Measurements from ENCODE around the gene CTDNEP1.

The CTDNEP1 gene

DNA sequence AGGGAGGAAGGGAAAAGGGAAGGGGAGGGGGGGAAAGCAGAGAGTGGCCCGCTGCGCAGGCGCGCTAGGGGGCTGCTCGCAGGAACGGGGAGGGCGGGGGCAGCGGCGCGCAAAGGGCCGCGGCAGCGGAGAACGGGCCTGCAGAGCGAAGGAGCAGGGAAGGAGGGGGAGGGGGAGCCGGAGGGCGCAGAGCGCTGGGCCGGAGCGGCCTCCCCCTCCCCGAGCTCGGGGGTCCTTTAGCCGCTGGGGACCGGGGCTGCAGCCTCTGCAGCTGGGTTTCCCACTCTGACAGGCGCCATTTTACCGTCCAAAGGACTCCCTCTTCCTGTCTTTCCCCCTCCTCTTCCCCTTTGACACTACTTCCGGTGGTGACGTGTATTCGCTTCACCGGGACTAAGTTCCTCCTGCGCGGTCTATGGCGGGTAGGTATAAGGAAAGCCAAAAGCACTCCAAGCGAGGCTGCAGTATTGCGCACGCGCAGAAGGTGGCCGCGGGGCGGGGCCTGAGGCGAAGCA lies at the start of gene CTDNEP1:
TSS of gene CTDNEP1 (minus strand) at position 74 of the 515 bp plus-strand sequence. CDS start 438 bp downstream, outside the sequence.
- DNase-seq (ENCODE audit: low spot score), result peak; percentile 99

DNA sequence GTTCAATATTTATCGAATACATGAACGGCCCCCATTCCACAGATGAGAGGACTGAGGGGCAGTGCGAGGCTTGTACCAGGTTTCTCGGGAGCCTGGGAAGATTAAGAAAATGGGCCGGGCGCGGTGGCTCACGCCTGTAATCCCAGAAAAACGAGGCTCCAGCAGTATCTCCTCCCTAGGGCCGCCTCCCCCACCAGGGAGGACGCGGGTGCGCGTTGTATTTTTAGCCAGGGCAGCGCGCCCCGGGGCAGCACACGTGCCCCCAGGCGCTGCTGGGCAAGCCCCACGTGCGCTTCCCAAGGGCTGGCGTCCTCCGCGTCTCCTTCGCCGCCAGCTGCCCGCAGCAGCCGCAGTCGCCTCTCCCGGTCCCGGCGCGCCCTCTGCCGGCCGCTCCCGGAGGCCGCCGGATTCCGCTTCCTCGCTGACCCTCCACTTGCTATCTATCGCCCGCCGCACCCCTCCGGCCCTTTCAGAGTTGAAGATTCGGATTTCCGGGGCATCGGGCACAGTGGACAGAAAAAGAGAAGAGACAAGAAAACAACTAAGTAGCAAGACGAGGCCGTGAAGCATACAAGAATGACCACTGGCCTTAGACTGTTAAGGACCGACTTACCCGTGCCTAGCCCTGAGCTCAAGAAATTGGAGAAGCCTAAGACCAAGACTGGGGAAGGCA lies 44.8 kb upstream of the CTDNEP1 start:
- peak; percentile 69 for DNase-seq (ENCODE audit: low spot score)

DNA sequence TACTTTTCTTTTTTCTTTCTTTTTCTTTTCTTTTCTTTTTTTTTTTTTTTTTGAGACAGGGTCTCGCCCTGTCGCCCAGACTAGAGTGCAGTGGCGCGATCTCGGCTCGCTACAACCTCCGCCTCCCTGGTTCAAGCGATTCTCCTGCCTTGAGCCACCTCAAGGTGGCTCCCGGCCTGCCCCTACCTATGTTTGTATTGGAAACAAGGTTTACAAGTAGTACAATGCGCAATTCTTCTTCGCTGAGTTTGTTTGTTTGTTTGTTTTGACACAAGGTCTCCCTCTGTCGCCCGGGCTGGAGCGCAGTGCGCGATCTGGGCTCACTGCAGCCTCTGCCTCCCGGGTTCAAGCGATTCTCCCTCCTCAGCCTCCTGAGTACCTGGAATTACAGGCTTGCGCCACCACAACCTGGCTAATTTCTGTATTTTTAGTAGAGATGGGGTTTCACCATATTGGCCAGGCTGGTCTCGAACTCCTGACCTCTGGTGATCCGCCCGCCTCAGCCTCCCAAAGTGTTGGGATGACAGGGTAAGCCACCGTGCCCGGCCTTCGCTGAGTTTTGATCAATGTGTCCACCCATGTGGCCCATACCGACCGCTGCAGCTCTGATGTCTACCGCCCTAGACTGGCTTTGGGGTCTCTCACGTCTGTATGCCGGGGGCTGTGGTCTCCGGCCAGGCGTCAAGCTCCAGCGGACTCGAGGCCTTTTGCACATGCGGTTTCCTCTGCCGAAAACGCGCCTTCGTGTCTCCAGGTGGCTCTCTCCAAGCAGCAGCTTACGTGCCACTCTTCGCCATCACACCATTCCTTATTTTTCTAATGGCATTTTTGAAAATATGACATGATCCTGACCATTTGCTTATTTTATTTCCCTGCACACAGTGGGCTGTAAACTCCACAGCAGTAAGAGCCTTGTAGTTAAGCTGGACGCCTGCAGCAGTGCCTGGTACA lies 44.0 kb upstream of the CTDNEP1 start:
- DNase-seq (ENCODE audit: low spot score), result no peak

DNA sequence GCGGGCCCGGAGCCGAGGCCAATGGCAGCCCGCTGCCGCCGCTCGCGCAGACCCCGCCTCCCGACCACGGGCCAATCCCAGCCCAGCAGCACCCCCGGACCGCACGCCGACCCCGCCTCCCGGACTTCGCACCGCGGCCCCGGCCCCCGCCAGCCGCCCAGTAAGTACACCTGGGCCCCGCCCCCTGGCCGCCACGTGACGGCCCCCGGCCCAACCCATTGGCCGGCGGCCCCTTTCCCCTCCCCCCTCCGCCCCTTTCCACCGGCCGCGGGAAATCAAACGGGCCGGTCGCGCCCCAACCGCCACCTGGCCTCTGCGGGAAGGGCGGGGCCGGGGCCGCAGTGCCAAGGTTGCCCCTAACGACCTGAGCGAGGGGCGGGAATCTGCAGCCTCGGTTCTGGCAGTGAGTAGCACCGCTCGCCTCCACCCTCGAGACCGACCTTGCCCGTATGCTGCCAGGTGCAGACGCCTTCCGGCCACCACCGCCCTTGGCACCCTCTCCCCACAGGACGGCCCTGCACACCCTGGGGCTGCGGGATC lies 43.1 kb upstream of the CTDNEP1 start, which contains the start of gene YBX2:
TSS of gene YBX2 (minus strand) at position 26 of the 540 bp plus-strand sequence. CDS start 139 bp downstream, outside the sequence.
- no peak for DNase-seq (ENCODE audit: low spot score)

DNA sequence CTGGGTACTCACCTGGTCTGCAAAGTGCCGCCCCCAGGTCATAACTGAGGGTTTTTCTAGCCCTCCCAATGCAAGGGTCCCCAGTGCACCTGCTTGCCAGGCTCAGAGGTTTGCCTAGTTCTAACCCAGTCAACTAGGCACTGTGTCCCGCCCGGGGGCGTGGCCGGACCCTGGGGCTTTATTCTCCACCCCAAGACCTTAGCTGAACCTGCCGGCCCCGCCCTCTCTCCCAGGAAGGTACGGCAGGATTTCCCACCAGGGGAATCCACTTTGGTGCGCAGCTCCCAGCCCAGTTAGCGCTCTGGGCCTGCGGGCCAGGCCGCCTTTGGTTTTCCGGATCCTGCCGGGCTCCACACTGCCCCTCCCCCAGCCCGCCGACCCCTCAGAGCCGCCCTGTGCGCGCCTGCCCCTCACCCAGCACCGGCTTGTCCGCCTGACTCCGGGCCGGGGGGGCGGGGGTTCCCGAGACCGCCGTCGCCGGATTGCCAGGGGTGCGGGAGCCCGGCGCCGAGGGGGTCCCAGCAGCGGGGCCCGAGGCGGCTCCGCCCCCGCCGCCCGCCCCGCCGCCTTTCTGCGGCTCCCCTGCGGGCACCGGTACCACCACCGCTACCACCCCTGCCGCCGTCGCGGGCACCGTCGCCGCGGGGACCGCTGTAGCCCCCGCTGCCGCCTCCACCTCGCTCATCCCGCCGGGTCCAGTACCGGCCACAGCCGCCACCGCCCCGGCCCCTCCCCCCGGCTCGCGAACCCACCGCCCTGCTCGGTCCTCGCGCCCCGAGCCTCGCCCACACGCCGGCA lies 42.5 kb upstream of the CTDNEP1 start:
- no peak for DNase-seq (ENCODE audit: low spot score)

DNA sequence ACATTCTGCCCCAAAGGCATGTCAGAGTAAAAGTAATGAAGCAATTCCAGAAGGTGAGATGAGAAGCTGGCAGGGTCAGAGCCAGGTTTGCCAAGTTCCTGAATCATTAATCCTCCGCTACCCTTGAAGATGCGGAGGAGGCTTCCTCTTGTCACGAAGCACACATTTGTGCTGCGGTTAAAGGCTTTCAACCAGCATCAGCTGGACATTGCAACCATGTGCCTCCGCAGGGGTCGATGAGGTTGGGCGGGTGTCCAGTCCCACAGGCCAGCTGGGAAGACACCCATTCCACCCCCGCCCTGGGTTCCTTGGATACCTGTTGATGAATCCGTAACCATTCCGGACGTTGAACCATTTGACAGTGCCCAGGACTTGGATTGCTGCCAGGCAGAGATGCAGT lies 41.6 kb upstream of the CTDNEP1 start:
- DNase-seq (ENCODE audit: low spot score), result no peak

DNA sequence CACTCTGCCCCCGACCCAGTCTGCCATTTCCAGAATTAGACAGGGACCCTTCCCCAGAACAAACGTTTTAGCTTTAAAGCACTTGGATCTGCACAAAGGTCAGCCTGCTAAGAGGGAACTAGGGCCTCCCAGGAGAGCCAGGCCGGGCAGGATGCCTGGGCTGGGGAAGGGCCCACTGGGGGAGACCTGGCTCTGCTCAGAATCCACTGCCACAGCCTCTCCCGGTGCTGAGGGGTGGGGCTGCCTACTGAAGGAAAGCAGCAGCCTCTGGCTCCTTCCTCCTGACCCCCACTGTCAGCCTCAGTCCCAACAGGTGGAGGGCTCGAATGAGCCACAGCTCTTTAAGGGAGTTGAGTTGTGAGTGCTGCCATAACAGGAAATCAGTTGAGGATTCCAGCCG lies 41.2 kb upstream of the CTDNEP1 start:
- DNase-seq (ENCODE audit: low spot score), result no peak

DNA sequence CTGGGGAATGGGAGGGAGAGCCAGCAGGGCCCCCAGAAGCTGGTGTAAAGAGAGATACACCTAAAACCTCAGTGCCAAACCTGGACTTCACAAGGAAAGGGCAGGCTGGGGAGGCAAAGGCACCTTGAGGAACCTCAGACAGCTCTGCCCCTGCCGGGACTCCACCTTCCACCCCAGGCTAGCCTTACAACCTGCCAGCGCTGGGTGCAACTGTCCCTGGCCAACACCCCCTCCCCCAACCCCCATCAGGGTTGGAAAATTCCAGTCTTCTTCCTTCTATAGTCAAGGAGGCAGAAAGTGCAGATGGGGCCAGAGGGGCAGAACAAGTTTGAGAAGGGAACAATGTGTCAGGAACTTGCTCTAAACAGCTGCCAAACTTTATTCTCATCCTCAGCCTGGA lies 40.7 kb upstream of the CTDNEP1 start:
- no peak for DNase-seq (ENCODE audit: low spot score)

DNA sequence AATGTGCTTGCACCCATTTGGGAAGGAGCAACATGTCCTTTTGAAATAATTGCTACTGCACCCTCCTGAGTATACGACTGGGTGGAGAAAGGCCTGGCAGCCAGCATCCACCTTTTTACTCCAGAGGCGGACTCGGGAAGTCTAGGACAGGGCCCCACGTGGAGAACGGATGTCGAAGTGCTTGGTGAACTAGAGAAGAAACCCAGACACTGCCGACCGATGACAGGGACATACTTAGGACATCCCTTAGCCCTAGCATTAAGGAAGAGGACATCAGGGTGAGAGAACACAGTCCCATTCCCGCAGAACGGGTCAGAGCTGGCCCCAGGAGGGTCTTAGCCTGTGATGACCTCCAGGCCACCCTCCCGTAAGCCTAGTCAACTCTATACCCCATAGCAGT lies 39.2 kb upstream of the CTDNEP1 start:
- DNase-seq (ENCODE audit: low spot score), result no peak

DNA sequence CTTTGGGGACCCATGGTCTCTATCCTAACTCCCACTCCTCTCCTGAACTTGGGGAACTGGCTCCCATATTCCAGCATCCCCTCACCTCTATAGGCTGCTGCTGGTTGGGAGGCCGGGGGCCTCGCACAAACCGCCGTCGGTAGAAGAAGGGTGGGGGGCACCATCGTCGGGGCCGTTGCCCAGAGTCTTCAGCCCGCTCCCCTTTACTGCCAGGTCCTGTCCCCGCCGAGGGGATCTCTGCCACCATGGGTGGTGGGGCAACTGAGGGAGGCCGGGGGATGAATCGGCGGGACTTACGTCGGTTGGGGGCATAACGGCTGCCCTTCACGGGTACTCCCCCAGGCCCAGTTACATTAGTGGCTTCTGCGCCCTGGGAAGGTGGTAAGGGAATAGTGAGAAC lies 38.6 kb upstream of the CTDNEP1 start:
- DNase-seq (ENCODE audit: low spot score), result no peak

DNA sequence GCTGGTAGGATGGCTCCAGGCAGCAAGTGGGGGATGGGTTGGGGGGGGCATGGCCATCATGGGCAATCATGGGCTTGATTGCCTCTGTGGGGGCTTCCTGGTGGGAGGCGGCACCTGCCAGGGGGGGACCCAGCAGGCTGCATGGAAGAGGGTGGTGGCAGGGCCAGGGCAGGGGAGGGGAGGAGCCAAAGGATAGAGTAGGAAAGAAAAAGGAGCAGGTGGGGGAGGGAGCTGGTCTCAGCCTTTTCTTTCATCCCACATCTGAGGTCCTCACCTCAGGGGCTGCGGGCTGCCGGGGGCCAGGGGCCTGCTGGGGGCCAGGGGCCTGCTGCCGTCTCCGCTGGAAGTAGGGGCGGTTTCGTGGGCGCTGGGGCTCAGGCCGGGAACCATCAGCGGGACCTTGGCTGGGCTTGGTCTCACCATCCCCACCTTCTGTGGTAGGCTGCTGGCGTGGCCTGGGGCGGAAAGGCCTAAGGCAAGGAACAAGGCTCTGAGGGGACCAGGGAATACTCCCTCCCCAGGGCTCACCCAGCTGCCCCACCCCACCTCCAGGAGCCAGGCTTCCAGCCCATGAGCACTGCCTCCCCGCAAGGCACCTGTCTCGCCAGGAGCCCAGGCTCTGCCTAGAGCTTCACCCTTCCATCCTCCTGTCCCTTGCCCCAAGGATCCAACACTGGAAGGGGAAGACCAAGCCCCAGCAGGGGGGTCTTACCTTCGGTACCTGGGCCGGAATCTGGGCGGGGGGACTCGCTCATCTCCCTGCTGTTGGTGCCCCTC lies 37.9 kb upstream of the CTDNEP1 start:
- DNase-seq (ENCODE audit: low spot score), result no peak

DNA sequence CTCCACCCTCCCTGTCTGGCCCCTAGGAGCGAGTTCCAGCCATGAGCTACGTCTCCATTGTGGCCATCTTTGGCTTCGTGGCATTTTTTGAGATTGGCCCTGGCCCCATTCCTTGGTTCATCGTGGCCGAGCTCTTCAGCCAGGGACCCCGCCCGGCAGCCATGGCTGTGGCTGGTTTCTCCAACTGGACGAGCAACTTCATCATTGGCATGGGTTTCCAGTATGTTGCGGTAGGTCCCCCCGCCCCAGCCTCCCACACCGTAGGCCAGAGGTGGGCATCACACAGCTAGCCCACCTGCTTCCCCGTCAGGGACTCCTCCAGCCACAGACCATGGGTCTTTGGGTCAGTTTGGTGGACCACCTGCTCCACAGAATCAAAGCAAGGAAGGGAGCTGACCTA lies 34.1 kb upstream of the CTDNEP1 start:
- DNase-seq (ENCODE audit: low spot score), result no peak

DNA sequence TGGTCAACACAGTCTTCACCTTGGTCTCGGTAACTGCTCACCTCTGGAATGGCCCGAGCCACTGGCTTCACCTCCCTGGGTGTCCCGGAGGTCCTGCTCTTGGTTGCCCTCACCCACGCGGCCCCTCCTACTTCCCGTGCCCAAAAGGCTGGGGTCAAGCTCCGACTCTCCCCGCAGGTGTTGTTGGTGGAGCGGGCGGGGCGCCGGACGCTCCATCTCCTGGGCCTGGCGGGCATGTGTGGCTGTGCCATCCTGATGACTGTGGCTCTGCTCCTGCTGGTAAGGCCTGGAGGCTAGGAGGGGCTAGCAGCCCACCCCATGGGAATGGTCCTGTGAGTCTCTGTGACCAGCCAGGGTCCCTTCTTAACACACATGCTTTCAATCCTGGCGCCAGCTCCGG lies 33.4 kb upstream of the CTDNEP1 start:
- DNase-seq (ENCODE audit: low spot score), result no peak

DNA sequence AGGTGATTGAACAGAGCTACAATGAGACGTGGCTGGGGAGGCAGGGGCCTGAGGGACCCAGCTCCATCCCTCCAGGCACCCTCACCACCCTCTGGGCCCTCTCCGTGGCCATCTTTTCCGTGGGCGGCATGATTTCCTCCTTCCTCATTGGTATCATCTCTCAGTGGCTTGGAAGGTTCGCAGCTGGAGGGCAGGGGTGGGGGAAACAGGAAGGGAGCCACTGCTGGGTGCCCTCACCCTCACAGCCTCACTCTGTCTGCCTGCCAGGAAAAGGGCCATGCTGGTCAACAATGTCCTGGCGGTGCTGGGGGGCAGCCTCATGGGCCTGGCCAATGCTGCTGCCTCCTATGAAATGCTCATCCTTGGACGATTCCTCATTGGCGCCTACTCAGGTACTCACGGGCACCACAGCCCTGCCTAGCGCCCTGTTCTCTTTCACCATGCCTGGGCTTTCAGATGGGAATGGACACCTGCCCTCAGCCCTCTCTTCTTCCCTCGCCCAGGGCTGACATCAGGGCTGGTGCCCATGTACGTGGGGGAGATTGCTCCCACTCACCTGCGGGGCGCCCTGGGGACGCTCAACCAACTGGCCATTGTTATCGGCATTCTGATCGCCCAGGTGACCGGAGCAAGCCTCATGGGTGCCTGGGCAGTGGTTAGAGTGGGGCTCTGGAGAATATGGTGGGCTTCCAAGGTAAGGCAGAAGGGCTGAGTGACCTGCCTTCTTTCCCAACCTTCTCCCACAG lies 32.1 kb upstream of the CTDNEP1 start:
- no peak for DNase-seq (ENCODE audit: low spot score)

DNA sequence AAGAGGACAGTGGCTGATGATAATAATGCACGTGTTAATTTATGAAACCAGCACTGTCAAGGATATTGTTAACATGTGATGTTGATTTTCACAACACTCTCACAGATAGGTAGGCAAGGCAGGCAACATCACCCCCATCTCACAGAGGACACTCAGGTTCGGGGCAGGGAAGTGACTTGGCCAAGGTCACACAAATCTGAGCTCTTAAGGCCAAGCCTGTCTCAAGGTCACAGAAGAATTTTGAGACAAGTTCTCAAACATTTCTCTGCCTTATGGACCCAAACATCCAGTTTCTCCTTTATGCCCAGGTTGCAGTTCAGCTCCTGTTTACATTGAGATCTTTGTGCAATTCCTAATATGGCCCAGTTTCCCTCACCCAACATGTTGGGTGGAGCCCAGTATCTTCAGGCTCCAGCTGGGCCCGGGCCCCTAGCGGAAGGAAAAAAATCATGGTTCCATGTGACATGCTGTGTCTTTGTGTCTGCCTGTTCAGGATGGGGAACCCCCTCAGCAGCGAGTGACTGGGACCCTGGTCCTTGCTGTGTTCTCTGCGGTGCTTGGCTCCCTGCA lies 31.3 kb upstream of the CTDNEP1 start:
- DNase-seq (ENCODE audit: low spot score), result no peak

DNA sequence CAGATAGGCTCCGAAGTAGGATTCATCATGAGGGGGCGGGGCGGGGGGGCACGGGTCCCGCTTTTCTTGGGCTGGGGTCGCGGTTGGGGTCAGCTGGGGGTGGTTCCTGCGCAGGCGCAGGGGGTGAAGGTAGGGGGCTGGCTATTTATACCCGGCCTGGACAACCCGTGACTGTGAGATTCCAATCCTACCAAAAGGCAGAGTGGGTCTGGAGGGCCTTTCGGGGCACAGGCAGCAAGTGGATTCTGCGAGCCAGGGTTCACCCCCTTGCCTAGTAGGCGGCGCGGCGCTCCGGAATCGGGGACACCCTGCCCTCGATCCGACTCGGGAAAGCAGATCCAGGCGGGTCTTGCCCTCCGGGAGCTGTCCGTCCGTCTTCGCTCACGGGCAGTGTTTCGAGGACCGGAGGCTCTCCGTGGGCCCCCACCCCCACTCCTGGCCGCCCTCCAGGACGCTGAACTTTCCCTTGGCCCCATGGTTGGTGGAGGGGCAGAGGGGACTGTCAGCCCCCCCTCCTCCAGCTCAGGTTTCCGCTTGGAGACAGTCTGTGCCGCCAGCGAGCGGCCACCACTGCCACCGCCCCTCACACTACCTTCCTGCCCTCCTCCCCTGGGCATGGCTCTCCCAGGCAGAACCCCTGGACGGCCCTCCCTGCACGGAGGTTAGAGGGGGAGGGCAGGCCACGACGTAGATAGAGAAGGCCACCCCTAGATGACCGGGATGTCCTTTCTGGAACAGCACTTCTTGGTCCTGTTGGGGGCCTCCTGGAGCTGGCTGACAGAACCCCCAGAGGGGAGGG lies 30.6 kb upstream of the CTDNEP1 start:
- DNase-seq (ENCODE audit: low spot score), result no peak

DNA sequence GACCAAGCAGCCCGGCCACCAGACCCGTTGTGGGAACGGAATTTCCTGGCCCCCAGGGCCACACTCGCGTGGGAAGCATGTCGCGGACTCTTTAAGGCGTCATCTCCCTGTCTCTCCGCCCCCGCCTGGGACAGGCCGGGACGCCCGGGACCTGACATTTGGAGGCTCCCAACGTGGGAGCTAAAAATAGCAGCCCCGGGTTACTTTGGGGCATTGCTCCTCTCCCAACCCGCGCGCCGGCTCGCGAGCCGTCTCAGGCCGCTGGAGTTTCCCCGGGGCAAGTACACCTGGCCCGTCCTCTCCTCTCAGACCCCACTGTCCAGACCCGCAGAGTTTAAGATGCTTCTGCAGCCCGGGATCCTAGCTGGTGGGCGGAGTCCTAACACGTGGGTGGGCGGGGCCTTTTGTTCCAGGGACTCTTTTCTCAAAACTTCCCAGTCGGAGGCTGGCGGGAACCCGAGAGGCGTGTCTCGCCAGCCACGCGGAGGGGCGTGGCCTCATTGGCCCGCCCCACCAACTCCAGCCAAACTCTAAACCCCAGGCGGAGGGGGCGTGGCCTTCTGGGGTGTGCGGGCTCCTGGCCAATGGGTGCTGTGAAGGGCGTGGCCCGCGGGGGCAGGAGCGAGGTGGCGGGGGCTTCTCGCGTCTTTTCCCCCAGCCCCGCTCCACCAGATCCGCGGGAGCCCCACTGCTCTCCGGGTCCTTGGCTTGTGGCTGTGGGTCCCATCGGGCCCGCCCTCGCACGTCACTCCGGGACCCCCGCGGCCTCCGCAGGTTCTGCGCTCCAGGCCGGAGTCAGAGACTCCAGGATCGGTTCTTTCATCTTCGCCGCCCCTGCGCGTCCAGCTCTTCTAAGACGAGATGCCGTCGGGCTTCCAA lies 29.8 kb upstream of the CTDNEP1 start, which contains the start of gene SLC2A4:
TSS of gene SLC2A4 (plus strand) at position 645 of the 879 bp plus-strand sequence. CDS start at position 862, 217 bp downstream.
- DNase-seq (ENCODE audit: low spot score), result peak; percentile 67

DNA sequence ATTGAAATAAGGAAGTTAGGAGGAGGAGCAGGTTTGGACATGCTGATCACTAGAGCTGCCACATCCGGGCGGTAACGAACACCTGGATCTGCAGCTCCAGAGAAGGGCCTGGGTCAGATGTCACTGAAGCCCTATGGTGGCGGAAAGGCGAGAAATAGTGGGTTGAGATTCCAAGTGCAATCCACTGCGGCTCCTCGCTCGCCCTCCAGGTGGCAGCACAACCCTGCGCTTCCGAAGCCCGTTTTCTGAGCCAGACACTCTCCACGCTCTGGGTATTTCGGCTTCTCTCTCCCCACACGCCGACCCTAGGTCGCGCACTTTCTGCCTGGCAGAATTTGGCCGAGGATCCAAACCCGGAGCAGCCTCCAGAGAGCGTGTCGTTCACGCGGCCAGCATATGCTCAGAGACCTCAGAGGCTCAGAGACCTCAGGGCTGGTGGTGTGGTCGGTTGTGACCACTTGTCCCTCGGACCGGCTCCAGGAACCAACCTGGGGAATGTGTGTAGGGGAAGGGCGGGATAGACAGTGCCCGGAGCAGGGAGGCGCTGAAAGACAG lies 29.1 kb upstream of the CTDNEP1 start:
- peak; percentile 70 for DNase-seq (ENCODE audit: low spot score)
